Measurements from ENCODE around the gene TMEM95. TPM values are rescaled to one million over a fixed set of nuclear protein-coding genes. Genes with fewer than 3 reads are reported as not detected.

The TMEM95 gene
- total and polyA plus RNA-seq, 2 donors (not counting 1 experiment from before 2014, with no cell fraction given): not detected

DNA sequence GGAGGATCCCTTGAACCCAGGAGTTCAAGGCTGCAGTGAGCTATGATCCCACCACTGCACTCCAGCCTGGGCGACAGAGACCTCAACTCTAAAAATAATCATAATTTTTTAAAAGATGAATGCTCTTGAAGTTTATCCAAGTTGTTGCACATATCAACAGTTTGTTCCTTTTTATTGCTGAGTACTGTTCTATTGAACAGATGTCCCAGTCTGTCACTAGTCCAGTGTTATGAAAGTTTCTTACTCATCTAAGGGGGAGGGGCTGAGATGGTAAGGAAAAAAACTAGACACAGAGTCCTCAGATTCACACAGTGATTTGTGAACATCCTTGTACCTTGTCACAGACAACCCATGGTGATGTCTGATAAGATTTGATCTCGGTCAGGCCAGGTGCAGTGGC is 14.8 kb upstream of the TMEM95 start:
- H3K4me2 ChIP-seq (ENCODE audit: extremely low read depth, insufficient read depth, low read length): no peak overlapping the region
- H3K9ac ChIP-seq (ENCODE audit: insufficient read depth, low read length): no peak overlapping the region
- H3K4me1 ChIP-seq (ENCODE audit: control insufficient read depth, extremely low read depth, insufficient read depth, low read length): no peaks in the 10 kb centered on the region
- no peaks in the 10 kb centered on the region for H4K20me1 ChIP-seq (ENCODE audit: control insufficient read depth, extremely low read depth, insufficient read depth, low read length)
- H3K27me3 ChIP-seq (ENCODE audit: control insufficient read depth, insufficient read depth, low read length): peaks cover 9% of the 10 kb centered on the region
- DNase-seq (ENCODE audit: low read depth in 2 of 2): peak in 1 of 2 donors; percentile 31
- H3K79me2 ChIP-seq (ENCODE audit: control insufficient read depth, insufficient read depth, low read length): no peaks in the 10 kb centered on the region
- no peaks in the 10 kb centered on the region for H3K36me3 ChIP-seq (ENCODE audit: control insufficient read depth, insufficient read depth, low read length)
- no peak overlapping the region for H2AFZ ChIP-seq (ENCODE audit: low read length)
- H3K27ac ChIP-seq (ENCODE audit: insufficient read depth, low read length): no peak overlapping the region
- no peaks in the 10 kb centered on the region for H3K9me3 ChIP-seq (ENCODE audit: control insufficient read depth, insufficient read depth, low read depth, low read length)
- TF ChIP-seq CTCF (conservative IDR thresholded peaks at IDR 0.05 in 1 of 2, IDR thresholded peaks at IDR 0.05 in 1 of 2; ENCODE audit: low read depth in 1 of 2, low read length in 2 of 2): no peak
- no peak for TF ChIP-seq EZH2 (IDR thresholded peaks at IDR 0.05; ENCODE audit: low read length, missing control alignments)
- no peak overlapping the region for H3K4me3 ChIP-seq (replicated peaks in 1 of 4; ENCODE audit: control extremely low read depth in 1 of 4, insufficient read depth in 1 of 4, low read depth in 3 of 4, low read length in 4 of 4)

DNA sequence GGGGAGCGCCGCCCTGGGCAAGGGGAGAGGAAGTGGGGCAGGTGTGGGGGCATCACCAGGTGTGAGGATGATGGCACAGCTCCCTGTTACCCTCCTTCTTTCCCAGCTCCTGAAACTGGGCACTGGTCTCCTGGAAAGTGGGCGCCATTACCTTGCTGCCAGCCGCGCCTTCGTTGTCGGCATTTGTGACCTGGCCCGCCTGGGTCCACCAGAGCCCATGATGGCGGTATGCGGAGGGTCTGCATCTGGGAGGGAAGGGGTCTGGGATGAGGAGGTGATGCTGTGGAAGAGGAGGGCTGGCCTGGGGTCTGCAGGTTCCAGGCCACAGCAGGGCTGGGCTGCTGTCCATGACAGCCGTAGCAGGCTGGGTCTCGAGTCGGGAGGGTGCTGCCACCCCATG is 13.1 kb upstream of the TMEM95 start:
- H3K9me3 ChIP-seq (ENCODE audit: control insufficient read depth, insufficient read depth, low read depth, low read length): no peaks in the 10 kb centered on the region
- H3K4me3 ChIP-seq (replicated peaks in 1 of 4; ENCODE audit: control extremely low read depth in 1 of 4, insufficient read depth in 1 of 4, low read depth in 3 of 4, low read length in 4 of 4): no peak overlapping the region
- H2AFZ ChIP-seq (ENCODE audit: low read length): no peak overlapping the region
- H3K27ac ChIP-seq (ENCODE audit: insufficient read depth, low read length): no peak overlapping the region
- no peaks in the 10 kb centered on the region for H3K36me3 ChIP-seq (ENCODE audit: control insufficient read depth, insufficient read depth, low read length)
- no peak overlapping the region for H3K9ac ChIP-seq (ENCODE audit: insufficient read depth, low read length)
- no peaks in the 10 kb centered on the region for H3K4me1 ChIP-seq (ENCODE audit: control insufficient read depth, extremely low read depth, insufficient read depth, low read length)
- H4K20me1 ChIP-seq (ENCODE audit: control insufficient read depth, extremely low read depth, insufficient read depth, low read length): no peaks in the 10 kb centered on the region
- no peak overlapping the region for H3K4me2 ChIP-seq (ENCODE audit: extremely low read depth, insufficient read depth, low read length)
- peaks cover 9% of the 10 kb centered on the region for H3K27me3 ChIP-seq (ENCODE audit: control insufficient read depth, insufficient read depth, low read length)
- TF ChIP-seq CTCF (conservative IDR thresholded peaks at IDR 0.05 in 1 of 2, IDR thresholded peaks at IDR 0.05 in 1 of 2; ENCODE audit: low read depth in 1 of 2, low read length in 2 of 2) (no peak), EZH2 (IDR thresholded peaks at IDR 0.05; ENCODE audit: low read length, missing control alignments) (no peak)
- DNase-seq (ENCODE audit: low read depth in 2 of 2): no peak
- no peaks in the 10 kb centered on the region for H3K79me2 ChIP-seq (ENCODE audit: control insufficient read depth, insufficient read depth, low read length)

GRCh38 chr17:7343250-7343649 is 11.7 kb upstream of the TMEM95 start:
- H3K27ac ChIP-seq (ENCODE audit: insufficient read depth, low read length): no peak overlapping the region
- H3K27me3 ChIP-seq (ENCODE audit: control insufficient read depth, insufficient read depth, low read length): peaks cover 9% of the 10 kb centered on the region
- H3K4me3 ChIP-seq (replicated peaks in 1 of 4; ENCODE audit: control extremely low read depth in 1 of 4, insufficient read depth in 1 of 4, low read depth in 3 of 4, low read length in 4 of 4): no peak overlapping the region
- H2AFZ ChIP-seq (ENCODE audit: low read length): no peak overlapping the region
- peaks cover 2% of the 10 kb centered on the region for H3K4me1 ChIP-seq (ENCODE audit: control insufficient read depth, extremely low read depth, insufficient read depth, low read length)
- no peak overlapping the region for H3K9ac ChIP-seq (ENCODE audit: insufficient read depth, low read length)
- DNase-seq (ENCODE audit: low read depth in 2 of 2): no peak
- H3K9me3 ChIP-seq (ENCODE audit: control insufficient read depth, insufficient read depth, low read depth, low read length): no peaks in the 10 kb centered on the region
- no peaks in the 10 kb centered on the region for H3K36me3 ChIP-seq (ENCODE audit: control insufficient read depth, insufficient read depth, low read length)
- H4K20me1 ChIP-seq (ENCODE audit: control insufficient read depth, extremely low read depth, insufficient read depth, low read length): no peaks in the 10 kb centered on the region
- no peak overlapping the region for H3K4me2 ChIP-seq (ENCODE audit: extremely low read depth, insufficient read depth, low read length)
- H3K79me2 ChIP-seq (ENCODE audit: control insufficient read depth, insufficient read depth, low read length): no peaks in the 10 kb centered on the region
- TF ChIP-seq EZH2 (IDR thresholded peaks at IDR 0.05; ENCODE audit: low read length, missing control alignments) (no peak), CTCF (conservative IDR thresholded peaks at IDR 0.05 in 1 of 2, IDR thresholded peaks at IDR 0.05 in 1 of 2; ENCODE audit: low read depth in 1 of 2, low read length in 2 of 2) (no peak)
